ENCODE data around the gene WNK2.

GRCh38 chr9:93230601-93231000, 46.7 kb downstream of the WNK2 start:
- TF ChIP-seq POLR2A (IDR thresholded peaks at IDR 0.05; ENCODE audit: low read depth) (no peak), CTCF (IDR thresholded peaks at IDR 0.05) (no peak), EP300 (IDR thresholded peaks at IDR 0.05) (no peak)

Data from esophagus muscularis mucosa (tissue), 4 donors.